Epithelial cell of esophagus (primary cell): ENCODE results near the gene PHYHIPL.

Experiments
- DNase-seq: peaks from one replicate; pipeline ENCODE4 v3.0.0; 2010; ENCODE audit warnings: low read depth
- H3K4me3 ChIP-seq: 2 replicates; pipeline ENCODE4 v1.5.1; 2011; ENCODE audit warnings: mild to moderate bottlenecking, low read length, control low read depth
- CTCF ChIP-seq: IDR thresholded peaks from 2 replicates; pipeline ENCODE4 v1.5.1; 2011; ENCODE audit warnings: low read depth, mild to moderate bottlenecking, low read length, control low read depth, inconsistent platforms; ENCODE audit not compliant: insufficient read depth; ENCODE audit errors: missing control alignments

PHYHIPL gene

GRCh38 chr10:59173414-59173813, 3.0 kb upstream of the PHYHIPL start:
- H3K4me3 ChIP-seq: no peak overlapping the region
- peak; percentile 94 for DNase-seq
- TF ChIP-seq CTCF: no peak

GRCh38 chr10:59175538-59176240, 754 bp upstream of the PHYHIPL start:
- H3K4me3 ChIP-seq: peak overlapping the region; percentile 29
- TF ChIP-seq CTCF: no peak
- peak; percentile 8 for DNase-seq

- peak; percentile 88 for DNase-seq
- no peak for TF ChIP-seq CTCF
- peak overlapping the region; percentile 29 for H3K4me3 ChIP-seq
Observed at GRCh38 chr10:59177031-59177797, 771 bp downstream of the PHYHIPL start.

DNA sequence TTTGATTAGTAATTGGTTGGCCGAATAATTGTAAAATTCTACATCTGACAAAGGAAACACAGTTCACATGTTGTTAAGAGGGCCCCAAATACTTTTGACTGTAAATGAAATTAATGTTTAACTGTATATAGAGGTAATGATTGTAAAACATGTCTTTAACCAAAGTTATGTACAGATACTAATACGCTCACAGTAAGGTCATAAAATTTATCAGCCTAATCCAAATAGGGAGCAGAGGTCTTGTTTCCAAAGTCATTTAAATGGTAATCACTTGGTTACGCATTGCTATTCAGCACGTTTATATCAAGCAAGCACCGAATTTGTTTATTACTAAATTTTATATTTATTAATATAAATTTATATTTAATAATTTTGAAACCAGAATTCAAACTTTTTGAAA, 1.4 kb downstream of the PHYHIPL start:
- no peak for DNase-seq
- no peak overlapping the region for H3K4me3 ChIP-seq
- TF ChIP-seq CTCF: no peak

DNA sequence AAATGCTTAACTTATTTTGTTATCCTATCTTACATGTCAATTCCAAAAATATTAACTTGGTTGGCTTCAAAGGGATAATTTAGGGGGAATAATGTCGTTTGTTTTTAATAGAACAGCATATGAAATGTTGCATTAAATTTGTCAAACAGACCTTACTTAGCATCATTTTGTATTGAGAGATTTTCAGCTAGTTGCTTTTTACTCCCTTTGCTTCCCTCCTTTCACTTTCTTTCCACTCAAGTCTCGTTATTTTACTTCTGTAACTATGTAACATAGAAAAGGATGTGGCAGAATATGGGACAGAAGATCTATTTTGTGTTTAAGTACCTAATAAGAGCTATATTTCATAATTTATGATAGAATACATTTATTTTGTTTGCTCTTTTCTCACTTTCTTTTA, 2.6 kb downstream of the PHYHIPL start:
- no peak for TF ChIP-seq CTCF
- DNase-seq: no peak
- no peak overlapping the region for H3K4me3 ChIP-seq

DNA sequence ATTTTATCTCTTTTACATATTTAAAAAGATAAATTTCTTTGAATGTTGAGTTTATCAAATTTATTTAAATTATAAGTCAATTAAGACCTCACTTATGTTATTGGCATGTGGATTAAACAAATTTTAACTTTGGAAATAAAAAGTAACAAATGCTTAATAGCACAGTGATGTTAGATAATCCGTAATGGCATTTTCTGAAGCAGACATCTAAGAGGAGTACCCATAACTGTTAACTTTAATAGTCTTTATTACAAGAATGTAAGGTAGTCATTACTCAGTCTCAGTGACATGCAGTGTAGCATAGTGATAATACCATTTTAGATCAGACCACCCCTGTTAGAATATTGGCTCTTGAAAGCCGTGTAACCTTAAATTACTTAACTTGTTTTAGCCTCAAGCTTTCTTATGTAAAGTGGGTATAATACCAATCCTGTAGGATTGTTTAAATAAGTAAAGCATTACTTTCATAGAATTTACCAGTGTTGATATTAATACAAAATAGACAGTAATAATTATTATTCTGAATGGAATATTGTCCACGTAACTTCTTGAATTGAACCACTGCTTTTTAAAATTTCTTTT, 4.3 kb downstream of the PHYHIPL start:
- no peak overlapping the region for H3K4me3 ChIP-seq
- no peak for TF ChIP-seq CTCF
- no peak for DNase-seq
